HEK293 (cell line): ENCODE data around the gene WDR17.

Experiments used
- CTCF ChIA-PET: fragments of 350-600 bp; formaldehyde crosslinking; extraction: SDS; loops from one replicate; lab custom pipeline; 2021; ENCODE audit warnings: antibody characterized with exemption; lab: Yijun Ruan, JAX
- POLR2A ChIA-PET: fragments of 300-600 bp; formaldehyde crosslinking; extraction: SDS; loops from one replicate; lab custom pipeline; 2020; ENCODE audit warnings: antibody characterized with exemption, inconsistent platforms; lab: Yijun Ruan, JAX
- H3K27ac ChIP-seq: fragments of 200-500 bp; sonication (Bioruptor generic); 2 replicates; pipeline ENCODE4 v1.5.1; 2014; ENCODE audit warnings: low read depth, low read length, control low read depth, inconsistent platforms; ENCODE audit errors: extremely low read depth
- H3K36me3 ChIP-seq, 2 experiments: fragments of 200-500 bp in 1 of 2; sonication (Bioruptor generic) in 1 of 2; 1 replicate in 1 of 2; 2 replicates in 1 of 2; pipeline ENCODE4 v1.5.1; 2014 to 2017; ENCODE audit warnings: inconsistent platforms in 2 of 2, low read length in 2 of 2; ENCODE audit not compliant: control insufficient read depth in 2 of 2, insufficient read depth in 1 of 2
- H3K4me1 ChIP-seq: fragments of 200-500 bp; sonication (Bioruptor generic); 2 replicates; pipeline ENCODE4 v1.5.1; 2014; ENCODE audit warnings: mild to moderate bottlenecking, low read length, inconsistent platforms; ENCODE audit not compliant: control insufficient read depth, insufficient read depth
- H3K4me3 ChIP-seq: 2 replicates; pipeline ENCODE4 v1.5.1; 2011; ENCODE audit warnings: low read depth, mild to moderate bottlenecking, control low read depth, low read length, moderate library complexity
- H3K9me3 ChIP-seq: fragments of 200-500 bp; sonication (Bioruptor generic); 2 replicates; pipeline ENCODE4 v1.5.1; 2014; ENCODE audit warnings: low read depth, low read length, inconsistent platforms; ENCODE audit not compliant: control insufficient read depth, insufficient read depth
- EGR2 ChIP-seq: fragments of 450-650 bp; formaldehyde crosslinking; IDR thresholded peaks from 2 replicates; pipeline ENCODE4 v1.5.1; 2016; ENCODE audit warnings: low read depth, missing biosample characterization, missing genetic modification characterization
- KLF16 ChIP-seq: fragments of 450-650 bp; formaldehyde crosslinking; IDR thresholded peaks from 2 replicates; pipeline ENCODE4 v1.5.1; 2017; ENCODE audit warnings: missing biosample characterization, missing genetic modification characterization
- MZF1 ChIP-seq: fragments of 450-650 bp; formaldehyde crosslinking; IDR thresholded peaks from 2 replicates; pipeline ENCODE4 v1.5.1; 2017; ENCODE audit warnings: missing biosample characterization, missing genetic modification characterization, borderline replicate concordance
- OVOL3 ChIP-seq: fragments of 450-650 bp; formaldehyde crosslinking; IDR thresholded peaks from 2 replicates; pipeline ENCODE4 v1.5.1; 2016; ENCODE audit warnings: missing biosample characterization, missing genetic modification characterization
- PRDM10 ChIP-seq: fragments of 450-650 bp; formaldehyde crosslinking; IDR thresholded peaks from 2 replicates; pipeline ENCODE4 v1.5.1; 2016; ENCODE audit warnings: missing biosample characterization, missing genetic modification characterization
- ZBTB1 ChIP-seq: fragments of 450-650 bp; formaldehyde crosslinking; IDR thresholded peaks from 2 replicates; pipeline ENCODE4 v1.5.1; 2016; ENCODE audit warnings: missing biosample characterization, missing genetic modification characterization
- ZBTB17 ChIP-seq: fragments of 450-650 bp; formaldehyde crosslinking; IDR thresholded peaks from 2 replicates; pipeline ENCODE4 v1.5.1; 2016; ENCODE audit warnings: missing biosample characterization, missing genetic modification characterization
- ZBTB7A ChIP-seq: fragments of 450-650 bp; formaldehyde crosslinking; IDR thresholded peaks from 2 replicates; pipeline ENCODE4 v1.5.1; 2016; ENCODE audit warnings: low read depth, missing biosample characterization, missing genetic modification characterization
- ZIC2 ChIP-seq: fragments of 450-650 bp; formaldehyde crosslinking; IDR thresholded peaks from 2 replicates; pipeline ENCODE4 v1.5.1; 2016; ENCODE audit warnings: missing biosample characterization, missing genetic modification characterization
- ZNF10 ChIP-seq: fragments of 450-650 bp; formaldehyde crosslinking; IDR thresholded peaks from 2 replicates; pipeline ENCODE4 v1.5.1; 2017; ENCODE audit warnings: missing biosample characterization, missing genetic modification characterization
- ZNF132 ChIP-seq: fragments of 450-650 bp; formaldehyde crosslinking; IDR thresholded peaks from 2 replicates; pipeline ENCODE4 v1.5.1; 2017; ENCODE audit warnings: missing biosample characterization, missing genetic modification characterization, borderline replicate concordance
- ZNF157 ChIP-seq: fragments of 450-650 bp; formaldehyde crosslinking; IDR thresholded peaks from 2 replicates; pipeline ENCODE4 v1.5.1; 2016; ENCODE audit warnings: missing biosample characterization, missing genetic modification characterization
- ZNF202 ChIP-seq: fragments of 450-650 bp; formaldehyde crosslinking; IDR thresholded peaks from 2 replicates; pipeline ENCODE4 v1.5.1; 2016; ENCODE audit warnings: missing biosample characterization, missing genetic modification characterization, borderline replicate concordance
- ZNF335 ChIP-seq: fragments of 450-650 bp; formaldehyde crosslinking; conservative IDR thresholded peaks from 2 replicates; pipeline ENCODE4 v1.5.1; 2016; ENCODE audit warnings: missing biosample characterization, missing genetic modification characterization
- ZNF366 ChIP-seq: fragments of 450-650 bp; formaldehyde crosslinking; conservative IDR thresholded peaks from 2 replicates; pipeline ENCODE4 v1.5.1; 2016; ENCODE audit warnings: missing biosample characterization, missing genetic modification characterization
- ZNF416 ChIP-seq: fragments of 450-650 bp; formaldehyde crosslinking; IDR thresholded peaks from 2 replicates; pipeline ENCODE4 v1.5.1; 2016; ENCODE audit warnings: missing biosample characterization, missing genetic modification characterization
- ZNF473 ChIP-seq: fragments of 450-650 bp; formaldehyde crosslinking; IDR thresholded peaks from 2 replicates; pipeline ENCODE4 v1.5.1; 2017; ENCODE audit warnings: missing biosample characterization, missing genetic modification characterization
- ZNF521 ChIP-seq: fragments of 450-650 bp; formaldehyde crosslinking; IDR thresholded peaks from 2 replicates; pipeline ENCODE4 v1.5.1; 2017; ENCODE audit warnings: missing biosample characterization, mild to moderate bottlenecking, missing genetic modification characterization
- ZNF561 ChIP-seq: fragments of 450-650 bp; IDR thresholded peaks from 2 replicates; pipeline ENCODE4 v1.5.1; 2018; ENCODE audit warnings: missing biosample characterization, missing genetic modification characterization, borderline replicate concordance
- ZNF776 ChIP-seq: fragments of 450-650 bp; formaldehyde crosslinking; IDR thresholded peaks from 2 replicates; pipeline ENCODE4 v1.5.0; 2017; ENCODE audit warnings: missing biosample characterization, missing genetic modification characterization, borderline replicate concordance
- ZNF785 ChIP-seq: fragments of 450-650 bp; formaldehyde crosslinking; IDR thresholded peaks from 2 replicates; pipeline ENCODE4 v1.5.1; 2016; ENCODE audit warnings: missing biosample characterization, missing genetic modification characterization
- ZNF792 ChIP-seq: fragments of 450-650 bp; formaldehyde crosslinking; IDR thresholded peaks from 2 replicates; pipeline ENCODE4 v1.5.1; 2016; ENCODE audit warnings: missing biosample characterization, missing genetic modification characterization
- ZSCAN16 ChIP-seq: fragments of 450-650 bp; formaldehyde crosslinking; IDR thresholded peaks from 2 replicates; pipeline ENCODE4 v1.5.1; 2016; ENCODE audit warnings: missing biosample characterization, missing genetic modification characterization
- TF ChIP-seq, protein P1 (sequence below): fragments of 450-650 bp; formaldehyde crosslinking; IDR thresholded peaks from 2 replicates; pipeline ENCODE4 v1.5.1; 2017; ENCODE audit warnings: missing biosample characterization, missing genetic modification characterization

Gene WDR17

DNA sequence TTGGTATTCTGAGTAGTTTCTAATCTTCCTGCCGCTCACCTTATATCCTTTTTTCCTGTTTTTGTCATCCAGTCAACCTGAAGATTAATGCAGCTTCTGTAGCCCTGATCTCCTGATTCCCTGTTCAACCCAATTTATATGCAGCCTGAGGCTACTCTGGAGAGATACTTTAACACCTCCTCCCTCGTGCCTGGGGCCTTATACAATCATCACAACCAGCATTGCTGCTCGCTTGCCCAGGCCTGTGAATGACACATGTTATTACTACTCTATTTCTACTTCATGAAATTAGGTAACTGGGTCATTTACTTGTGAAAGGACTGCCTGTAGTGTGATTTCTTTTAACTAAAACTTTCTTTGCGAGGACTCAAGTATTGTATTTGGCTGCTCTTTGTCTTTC is 33.7 kb upstream of the WDR17 start:
- POLR2A ChIA-PET = no interaction called here

DNA sequence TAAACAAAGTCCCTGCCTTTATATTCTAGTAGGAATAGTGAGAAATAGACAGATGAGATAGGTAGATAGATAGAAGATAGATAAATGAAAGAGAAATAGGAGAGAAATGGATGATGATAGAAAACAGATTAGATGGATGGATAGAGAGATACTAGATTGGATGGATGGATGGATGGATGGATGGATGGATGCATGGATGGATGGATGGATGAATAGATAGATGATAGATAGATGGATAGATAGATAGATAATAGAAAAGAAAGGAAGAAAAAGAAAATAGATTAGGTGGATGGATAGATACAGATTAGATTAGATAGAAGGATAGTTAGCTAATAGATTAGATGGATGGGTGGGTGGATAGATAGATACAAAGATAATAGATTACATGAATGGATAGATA is 33.2 kb upstream of the WDR17 start:
- TF ChIP-seq ZNF521 (tag by site-specific recombination) (no peak), ZNF366 (tag by site-specific recombination) (peak; percentile 91), ZNF157 (tag by site-specific recombination) (no peak), ZBTB17 (tag by site-specific recombination) (peak; percentile 86), ZBTB1 (no peak), ZIC2 (no peak), MZF1 (tag by site-specific recombination) (no peak), ZNF132 (tag by site-specific recombination) (no peak), ZNF202 (tag by site-specific recombination) (no peak), ZNF776 (tag by site-specific recombination) (no peak), ZNF10 (tag by site-specific recombination) (no peak), ZNF335 (tag by site-specific recombination) (no peak)
- TF ChIP-seq, protein P1, sequence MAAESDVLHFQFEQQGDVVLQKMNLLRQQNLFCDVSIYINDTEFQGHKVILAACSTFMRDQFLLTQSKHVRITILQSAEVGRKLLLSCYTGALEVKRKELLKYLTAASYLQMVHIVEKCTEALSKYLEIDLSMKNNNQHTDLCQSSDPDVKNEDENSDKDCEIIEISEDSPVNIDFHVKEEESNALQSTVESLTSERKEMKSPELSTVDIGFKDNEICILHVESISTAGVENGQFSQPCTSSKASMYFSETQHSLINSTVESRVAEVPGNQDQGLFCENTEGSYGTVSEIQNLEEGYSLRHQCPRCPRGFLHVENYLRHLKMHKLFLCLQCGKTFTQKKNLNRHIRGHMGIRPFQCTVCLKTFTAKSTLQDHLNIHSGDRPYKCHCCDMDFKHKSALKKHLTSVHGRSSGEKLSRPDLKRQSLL (tag by site-specific recombination) = no peak
- H3K27ac ChIP-seq = no peak overlapping the region
- no peaks in the 10 kb centered on the region for H3K9me3 ChIP-seq
- POLR2A ChIA-PET = no interaction called here
- H3K4me3 ChIP-seq = no peak overlapping the region
- H3K4me1 ChIP-seq = no peaks in the 10 kb centered on the region
- no peaks in the 10 kb centered on the region for H3K36me3 ChIP-seq
- CTCF ChIA-PET = no interaction called here

More for the DNA sequence above, 33.7 kb upstream of the WDR17 start:
- Histone ChIP-seq H3K4me3 (no peak overlapping the region), H3K27ac (no peak overlapping the region), H3K9me3 (no peaks in the 10 kb centered on the region), H3K36me3 (no peaks in the 10 kb centered on the region), H3K4me1 (no peaks in the 10 kb centered on the region)
- CTCF ChIA-PET = interaction anchor here (0.7 kb wide), 1 partner anchor 314 kb away, joined by 3 read pairs; no protein-coding TSS in a partner anchor
- TF ChIP-seq ZBTB7A (tag by site-specific recombination) (no peak), PRDM10 (tag by site-specific recombination) (no peak), ZNF561 (no peak), EGR2 (tag by site-specific recombination) (no peak), ZNF473 (tag by site-specific recombination) (no peak), ZNF335 (tag by site-specific recombination) (no peak), ZIC2 (no peak), KLF16 (tag by site-specific recombination) (no peak), ZNF792 (tag by site-specific recombination) (no peak), ZSCAN16 (tag by site-specific recombination) (no peak), ZNF366 (tag by site-specific recombination) (no peak), ZNF416 (no peak), ZNF785 (tag by site-specific recombination) (no peak), OVOL3 (tag by site-specific recombination) (no peak)
- TF ChIP-seq, all 188 proteins: peak for 0
